SU-DHL-6 (cell line): Measurements from ENCODE around the gene RCOR2.

Experiments used
- EZH2phosphoT487 ChIP-seq: fragments of 200-600 bp; sonication (generic), shearing (Covaris generic); conservative IDR thresholded peaks from 2 replicates; pipeline ENCODE4 v1.6.1; 2018; ENCODE audit warnings: mild to moderate bottlenecking, antibody characterized with exemption, low read length, moderate library complexity, mixed read lengths
- TF ChIP-seq, protein P1 (sequence below): fragments of 200-600 bp; sonication (generic); IDR thresholded peaks from one replicate; pipeline ENCODE4 v1.5.1; 2017; ENCODE audit warnings: antibody characterized with exemption, mild to moderate bottlenecking, low read length, moderate library complexity; ENCODE audit not compliant: insufficient read depth, poor library complexity, severe bottlenecking

DNA sequence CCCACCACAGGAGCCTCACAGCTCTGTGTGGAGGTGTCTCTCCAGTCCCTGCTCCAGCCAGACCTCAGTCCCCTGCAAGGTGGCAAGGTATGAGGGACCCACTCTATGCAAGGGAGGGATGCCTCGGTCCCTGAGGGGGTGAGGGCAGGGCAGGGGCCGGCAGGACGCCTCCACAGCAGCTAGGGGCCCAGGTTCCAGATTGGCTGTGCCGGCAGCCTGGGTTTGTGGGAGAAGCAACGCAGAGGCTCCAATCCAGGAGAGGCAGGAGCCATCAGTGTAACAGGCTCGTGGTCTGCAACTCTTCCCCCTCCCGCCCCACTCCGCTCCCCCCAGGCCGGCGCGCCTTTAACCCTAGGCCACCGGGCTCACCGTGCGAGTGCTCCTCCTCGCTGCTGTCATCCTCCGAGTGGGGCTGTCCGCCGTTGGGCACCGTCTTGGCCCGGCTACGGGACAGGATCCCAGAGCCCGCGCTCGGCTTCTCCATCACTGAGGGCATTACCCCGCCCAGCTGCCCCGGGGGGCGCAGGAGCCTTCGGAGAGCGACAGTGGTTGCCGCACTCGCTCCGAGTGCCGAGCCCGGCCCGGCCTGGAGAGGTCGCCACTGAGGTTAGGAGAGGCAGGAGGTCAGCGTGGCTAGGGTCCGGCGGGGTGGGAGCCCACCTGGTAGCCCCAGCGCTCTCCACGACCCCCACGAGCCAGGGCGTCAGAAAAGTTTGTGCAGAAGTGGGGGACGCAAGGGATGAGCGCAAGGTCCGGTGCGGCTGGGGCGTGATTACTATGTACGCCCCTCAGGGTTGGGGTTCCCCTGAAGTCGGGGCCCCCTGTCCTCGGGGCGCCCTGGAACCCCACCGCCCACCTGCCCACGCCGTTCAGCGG lies 765 bp downstream of the RCOR2 start:
- TF ChIP-seq, protein P1, sequence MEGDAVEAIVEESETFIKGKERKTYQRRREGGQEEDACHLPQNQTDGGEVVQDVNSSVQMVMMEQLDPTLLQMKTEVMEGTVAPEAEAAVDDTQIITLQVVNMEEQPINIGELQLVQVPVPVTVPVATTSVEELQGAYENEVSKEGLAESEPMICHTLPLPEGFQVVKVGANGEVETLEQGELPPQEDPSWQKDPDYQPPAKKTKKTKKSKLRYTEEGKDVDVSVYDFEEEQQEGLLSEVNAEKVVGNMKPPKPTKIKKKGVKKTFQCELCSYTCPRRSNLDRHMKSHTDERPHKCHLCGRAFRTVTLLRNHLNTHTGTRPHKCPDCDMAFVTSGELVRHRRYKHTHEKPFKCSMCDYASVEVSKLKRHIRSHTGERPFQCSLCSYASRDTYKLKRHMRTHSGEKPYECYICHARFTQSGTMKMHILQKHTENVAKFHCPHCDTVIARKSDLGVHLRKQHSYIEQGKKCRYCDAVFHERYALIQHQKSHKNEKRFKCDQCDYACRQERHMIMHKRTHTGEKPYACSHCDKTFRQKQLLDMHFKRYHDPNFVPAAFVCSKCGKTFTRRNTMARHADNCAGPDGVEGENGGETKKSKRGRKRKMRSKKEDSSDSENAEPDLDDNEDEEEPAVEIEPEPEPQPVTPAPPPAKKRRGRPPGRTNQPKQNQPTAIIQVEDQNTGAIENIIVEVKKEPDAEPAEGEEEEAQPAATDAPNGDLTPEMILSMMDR, result peak; percentile 36
- TF ChIP-seq EZH2phosphoT487, result no peak
